ENCODE measurements around the gene TMX2. TPM values are rescaled to one million over a fixed set of nuclear protein-coding genes. Genes with fewer than 3 reads are reported as not detected.
A peak's percentile ranks its signal among the peaks of the same experiment; 100 is the strongest.

TMX2 gene
- polyA plus RNA-seq, 1 donor (not counting 4 experiments of a cell fraction or from before 2014, with no cell fraction given), result 92.8 TPM

- Histone ChIP-seq H3K9ac (ENCODE audit: control insufficient read depth, extremely low read depth, insufficient read depth, low read length) (peak overlapping the region; percentile 73), H4K20me1 (ENCODE audit: control insufficient read depth, extremely low read depth, insufficient read depth, low read length) (peaks cover 12% of the 10 kb centered on the region), H3K36me3 (ENCODE audit: control insufficient read depth in 2 of 2, extremely low read depth in 1 of 2, insufficient read depth in 2 of 2, low read length in 2 of 2) (no peaks in the 10 kb centered on the region), H3K4me2 (ENCODE audit: control insufficient read depth, extremely low read depth, insufficient read depth, low read depth, low read length) (peak overlapping the region; percentile 77), H3K9me3 (ENCODE audit: control insufficient read depth, low read depth, low read length) (no peaks in the 10 kb centered on the region), H3K4me3 (ENCODE audit: control insufficient read depth in 2 of 3, extremely low read depth in 1 of 3, insufficient read depth in 2 of 3, low read depth in 1 of 3, low read length in 3 of 3) (peak overlapping the region in 1 of 3 experiments; percentile 9), H3K9me1 (ENCODE audit: control insufficient read depth, extremely low read depth, insufficient read depth, low read length) (peaks cover 12% of the 10 kb centered on the region), H3K27me3 (ENCODE audit: control insufficient read depth, extremely low read depth, insufficient read depth, low read length) (no peaks in the 10 kb centered on the region), H3K4me1 (ENCODE audit: control insufficient read depth, extremely low read depth, insufficient read depth, low read length) (peaks cover 78% of the 10 kb centered on the region), H3K27ac (ENCODE audit: control insufficient read depth, insufficient read depth, low read length) (peak overlapping the region; percentile 88), H3K79me2 (ENCODE audit: control insufficient read depth, insufficient read depth, low read length) (peaks cover 91% of the 10 kb centered on the region), H2AFZ (ENCODE audit: control insufficient read depth, low read length) (no peak overlapping the region)
- DNase-seq (ENCODE audit: low read depth, low spot score) (no peak), FAIRE-seq (peak; percentile 73)
- dilution Hi-C loops (cut with MboI; ENCODE audit: extremely low pct_ligation_motif_present, low sequenced_read_pairs), result no loop called here
- TF ChIP-seq, protein P1, sequence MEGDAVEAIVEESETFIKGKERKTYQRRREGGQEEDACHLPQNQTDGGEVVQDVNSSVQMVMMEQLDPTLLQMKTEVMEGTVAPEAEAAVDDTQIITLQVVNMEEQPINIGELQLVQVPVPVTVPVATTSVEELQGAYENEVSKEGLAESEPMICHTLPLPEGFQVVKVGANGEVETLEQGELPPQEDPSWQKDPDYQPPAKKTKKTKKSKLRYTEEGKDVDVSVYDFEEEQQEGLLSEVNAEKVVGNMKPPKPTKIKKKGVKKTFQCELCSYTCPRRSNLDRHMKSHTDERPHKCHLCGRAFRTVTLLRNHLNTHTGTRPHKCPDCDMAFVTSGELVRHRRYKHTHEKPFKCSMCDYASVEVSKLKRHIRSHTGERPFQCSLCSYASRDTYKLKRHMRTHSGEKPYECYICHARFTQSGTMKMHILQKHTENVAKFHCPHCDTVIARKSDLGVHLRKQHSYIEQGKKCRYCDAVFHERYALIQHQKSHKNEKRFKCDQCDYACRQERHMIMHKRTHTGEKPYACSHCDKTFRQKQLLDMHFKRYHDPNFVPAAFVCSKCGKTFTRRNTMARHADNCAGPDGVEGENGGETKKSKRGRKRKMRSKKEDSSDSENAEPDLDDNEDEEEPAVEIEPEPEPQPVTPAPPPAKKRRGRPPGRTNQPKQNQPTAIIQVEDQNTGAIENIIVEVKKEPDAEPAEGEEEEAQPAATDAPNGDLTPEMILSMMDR (optimal IDR thresholded peaks at IDR 0.05 in 1 of 3, IDR thresholded peaks at IDR 0.05 in 1 of 3, conservative IDR thresholded peaks at IDR 0.05 in 1 of 3; ENCODE audit: extremely low read depth in 1 of 3, insufficient read depth in 2 of 3, low read length in 3 of 3), result no peak
- no peak for TF ChIP-seq EZH2 (IDR thresholded peaks at IDR 0.05; ENCODE audit: low read length)
These were observed 66.9 kb downstream of the TMX2 start for GRCh38 chr11:57779276-57779675.

DNA sequence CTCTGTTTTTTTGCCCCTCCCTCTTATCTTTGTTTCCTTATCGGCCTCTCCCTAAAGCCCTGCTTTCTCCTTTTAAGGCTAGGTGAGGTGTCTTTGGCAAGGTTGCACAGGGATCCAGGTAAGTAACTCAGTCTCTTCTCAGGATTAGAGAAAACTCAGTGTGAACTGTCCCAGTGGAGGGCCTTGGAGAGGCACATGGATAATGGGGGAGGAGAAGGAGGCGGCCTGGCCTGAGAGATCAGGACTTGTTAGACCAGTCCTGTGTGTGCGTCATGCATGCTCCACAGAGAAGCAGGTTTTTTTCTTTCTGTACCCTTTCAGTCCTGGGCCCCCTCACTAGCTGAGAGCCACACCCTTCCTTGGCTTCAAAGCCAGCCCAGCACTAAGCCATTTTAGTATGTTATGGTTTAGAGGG, 69.1 kb downstream of the TMX2 start:
- Histone ChIP-seq H3K9me3 (ENCODE audit: control insufficient read depth, low read depth, low read length) (no peaks in the 10 kb centered on the region), H3K4me2 (ENCODE audit: control insufficient read depth, extremely low read depth, insufficient read depth, low read depth, low read length) (peak overlapping the region; percentile 58), H3K4me1 (ENCODE audit: control insufficient read depth, extremely low read depth, insufficient read depth, low read length) (peaks cover 64% of the 10 kb centered on the region), H3K4me3 (ENCODE audit: control insufficient read depth in 2 of 3, extremely low read depth in 1 of 3, insufficient read depth in 2 of 3, low read depth in 1 of 3, low read length in 3 of 3) (peak overlapping the region in 2 of 3 experiments; percentile 23 to 26), H3K27ac (ENCODE audit: control insufficient read depth, insufficient read depth, low read length) (peak overlapping the region; percentile 85), H3K27me3 (ENCODE audit: control insufficient read depth, extremely low read depth, insufficient read depth, low read length) (no peaks in the 10 kb centered on the region), H3K36me3 (ENCODE audit: control insufficient read depth in 2 of 2, extremely low read depth in 1 of 2, insufficient read depth in 2 of 2, low read length in 2 of 2) (no peaks in the 10 kb centered on the region), H2AFZ (ENCODE audit: control insufficient read depth, low read length) (no peak overlapping the region), H3K9ac (ENCODE audit: control insufficient read depth, extremely low read depth, insufficient read depth, low read length) (peak overlapping the region; percentile 54), H3K9me1 (ENCODE audit: control insufficient read depth, extremely low read depth, insufficient read depth, low read length) (peaks cover 5% of the 10 kb centered on the region), H3K79me2 (ENCODE audit: control insufficient read depth, insufficient read depth, low read length) (peaks cover 91% of the 10 kb centered on the region), H4K20me1 (ENCODE audit: control insufficient read depth, extremely low read depth, insufficient read depth, low read length) (peaks cover 3% of the 10 kb centered on the region)
- no peak for TF ChIP-seq EZH2 (IDR thresholded peaks at IDR 0.05; ENCODE audit: low read length)
- TF ChIP-seq, protein P1 (optimal IDR thresholded peaks at IDR 0.05 in 1 of 3, IDR thresholded peaks at IDR 0.05 in 1 of 3, conservative IDR thresholded peaks at IDR 0.05 in 1 of 3; ENCODE audit: extremely low read depth in 1 of 3, insufficient read depth in 2 of 3, low read length in 3 of 3), result no peak
- dilution Hi-C loops (cut with MboI; ENCODE audit: extremely low pct_ligation_motif_present, low sequenced_read_pairs), result no loop called here
- FAIRE-seq (peak; percentile 46), DNase-seq (ENCODE audit: low read depth, low spot score) (peak; percentile 67)

Measured in keratinocyte (primary cell).